Stimulated activated CD4-positive, alpha-beta T cell treated with anti-CD3 and anti-CD28 coated beads, Interleukin-2, amount 100 ng/mL, for 4 hours (primary cell): ENCODE data around the gene CPXM2.

Experiments
- DNase-seq: peaks from one replicate; pipeline ENCODE4 v3.0.0-alpha.2; 2020; ENCODE audit warnings: low read depth

Gene CPXM2

GRCh38 chr10:123904834-123905409, 13.3 kb upstream of the CPXM2 start:
- DNase-seq = no peak

GRCh38 chr10:123903621-123904020, 12.0 kb upstream of the CPXM2 start:
- no peak for DNase-seq

GRCh38 chr10:123901621-123902020, 10.0 kb upstream of the CPXM2 start:
- DNase-seq = no peak

- no peak for DNase-seq
These were observed 5.5 kb upstream of the CPXM2 start for GRCh38 chr10:123897146-123897545.

GRCh38 chr10:123896246-123896927, 4.8 kb upstream of the CPXM2 start:
- DNase-seq = no peak

- no peak for DNase-seq
These were observed 2.0 kb upstream of the CPXM2 start for GRCh38 chr10:123893651-123894050.

GRCh38 chr10:123890756-123891143, 857 bp downstream of the CPXM2 start:
- DNase-seq = no peak

- DNase-seq = no peak
These were observed 1.4 kb downstream of the CPXM2 start for GRCh38 chr10:123890226-123890625.

GRCh38 chr10:123889821-123890220, 1.8 kb downstream of the CPXM2 start:
- DNase-seq = no peak

- no peak for DNase-seq
These were observed 2.9 kb downstream of the CPXM2 start for GRCh38 chr10:123888751-123889150.

GRCh38 chr10:123888256-123888655, 3.4 kb downstream of the CPXM2 start:
- no peak for DNase-seq

- DNase-seq = no peak
These were observed 5.3 kb downstream of the CPXM2 start for GRCh38 chr10:123886292-123886691.

- no peak for DNase-seq
These were observed 6.0 kb downstream of the CPXM2 start for GRCh38 chr10:123885406-123886170.

GRCh38 chr10:123884907-123885381, 6.7 kb downstream of the CPXM2 start:
- no peak for DNase-seq

- no peak for DNase-seq
These were observed 7.2 kb downstream of the CPXM2 start for GRCh38 chr10:123884351-123884906.

GRCh38 chr10:123883673-123884320, 7.8 kb downstream of the CPXM2 start:
- no peak for DNase-seq

GRCh38 chr10:123882681-123883445, 8.7 kb downstream of the CPXM2 start:
- DNase-seq = no peak

- DNase-seq = no peak
These were observed 9.4 kb downstream of the CPXM2 start for GRCh38 chr10:123882177-123882576.

- no peak for DNase-seq
These were observed 11.9 kb downstream of the CPXM2 start for GRCh38 chr10:123879606-123880257.

GRCh38 chr10:123878666-123879303, 12.8 kb downstream of the CPXM2 start:
- DNase-seq = no peak

GRCh38 chr10:123870260-123870659, 21.3 kb downstream of the CPXM2 start:
- no peak for DNase-seq
